WTC11 (cell line): ENCODE results near the gene CARMIL1. TPM values are rescaled to one million over a fixed set of nuclear protein-coding genes. Genes with fewer than 3 reads are reported as not detected.

ENCODE experiments used
- ATAC-seq: fragments of 200-7000 bp; cut with Tn5 transposase; 2 replicates; pipeline ENCODE4 v1.10.0; 2021; ENCODE audit warnings: mild to moderate bottlenecking, moderate library complexity
- CTCF ChIA-PET: fragments of 300-600 bp; sonication (Branson Sonifier 250); formaldehyde crosslinking; loops from one replicate; lab custom pipeline; 2021; ENCODE audit warnings: antibody characterized with exemption; lab: Charles Lee
- POLR2A ChIA-PET: fragments of 350-600 bp; sonication (Branson Sonifier 250); formaldehyde crosslinking; loops from one replicate; lab custom pipeline; 2021; ENCODE audit warnings: antibody characterized with exemption; lab: Charles Lee
- DNase-seq: peaks from one replicate; pipeline ENCODE4 v3.0.0; 2021; ENCODE audit warnings: low spot score
- H3K27ac Mint-ChIP-seq: 2 replicates; pipeline ENCODE4 v1.8.0; 2021; ENCODE audit warnings: mixed read lengths
- H3K27me3 Mint-ChIP-seq: 2 replicates; pipeline ENCODE4 v1.8.0; 2021; ENCODE audit warnings: low read depth, mild to moderate bottlenecking, moderate library complexity, mixed read lengths
- H3K36me3 Mint-ChIP-seq: 2 replicates; pipeline ENCODE4 v1.8.0; 2021; ENCODE audit warnings: mixed read lengths
- H3K4me1 Mint-ChIP-seq: 2 replicates; pipeline ENCODE4 v1.8.0; 2022; ENCODE audit warnings: mixed read lengths
- H3K4me3 Mint-ChIP-seq: 2 replicates; pipeline ENCODE4 v1.8.0; 2021; ENCODE audit warnings: mild to moderate bottlenecking, moderate library complexity, mixed read lengths
- H3K9me3 Mint-ChIP-seq: 2 replicates; pipeline ENCODE4 v1.8.0; 2021; ENCODE audit warnings: mixed read lengths
- CREM ChIP-seq: sonication (generic); formaldehyde crosslinking; IDR thresholded peaks from 2 replicates; pipeline ENCODE4 v1.8.1; 2022; ENCODE audit warnings: mild to moderate bottlenecking, missing genetic modification reagents, moderate library complexity
- FOXJ3 ChIP-seq: sonication (generic); formaldehyde crosslinking; IDR thresholded peaks from 2 replicates; pipeline ENCODE4 v1.9.0; 2021; ENCODE audit warnings: missing genetic modification reagents, mild to moderate bottlenecking, borderline replicate concordance
- GABPB1 ChIP-seq: sonication (generic); formaldehyde crosslinking; IDR thresholded peaks from 2 replicates; pipeline ENCODE4 v1.8.1; 2023; ENCODE audit warnings: mild to moderate bottlenecking, missing genetic modification reagents
- KAT7 ChIP-seq: sonication (generic); formaldehyde crosslinking; IDR thresholded peaks from 2 replicates; pipeline ENCODE4 v1.8.1; 2023; ENCODE audit warnings: missing genetic modification reagents, mild to moderate bottlenecking, borderline replicate concordance
- RELA ChIP-seq: sonication (generic); formaldehyde crosslinking; IDR thresholded peaks from 2 replicates; pipeline ENCODE4 v1.8.1; 2022; ENCODE audit warnings: missing genetic modification reagents, mild to moderate bottlenecking, borderline replicate concordance
- RORB ChIP-seq: fragments of 250-450 bp; sonication (Bioruptor Pico); IDR thresholded peaks from 2 replicates; pipeline ENCODE4 v1.9.0; 2021; ENCODE audit warnings: mild to moderate bottlenecking
- TCF7 ChIP-seq: sonication (generic); formaldehyde crosslinking; IDR thresholded peaks from 2 replicates; pipeline ENCODE4 v1.8.0; 2022; ENCODE audit warnings: mild to moderate bottlenecking, low read depth, missing genetic modification reagents, moderate library complexity
- TEAD4 ChIP-seq: sonication (generic); formaldehyde crosslinking; IDR thresholded peaks from 2 replicates; pipeline ENCODE4 v1.8.0; 2022; ENCODE audit warnings: mild to moderate bottlenecking, missing genetic modification reagents
- ZBTB21 ChIP-seq: sonication (generic); formaldehyde crosslinking; IDR thresholded peaks from 2 replicates; pipeline ENCODE4 v1.8.1; 2023; ENCODE audit warnings: mild to moderate bottlenecking, missing genetic modification reagents, borderline replicate concordance
- ZNF317 ChIP-seq: sonication (generic); formaldehyde crosslinking; IDR thresholded peaks from 2 replicates; pipeline ENCODE4 v1.8.1; 2023; ENCODE audit warnings: low read depth, mild to moderate bottlenecking, moderate library complexity, missing genetic modification reagents, borderline replicate concordance
- ZNF671 ChIP-seq: fragments of 250-450 bp; sonication (Bioruptor Pico); IDR thresholded peaks from 2 replicates; pipeline ENCODE4 v1.8.0; 2021; ENCODE audit warnings: mild to moderate bottlenecking
- total RNA-seq: library from RNA; stranded (reverse); gene quantifications from 3 replicates; pipeline ENCODE4 v1.2.3, GENCODE V29; 2021
- TF ChIP-seq, protein P1 (sequence below): sonication (generic); formaldehyde crosslinking; IDR thresholded peaks from 2 replicates; pipeline ENCODE4 v1.8.1; 2023; ENCODE audit warnings: mild to moderate bottlenecking, missing genetic modification reagents
- TF ChIP-seq, protein P2 (sequence below): sonication (generic); formaldehyde crosslinking; IDR thresholded peaks from 2 replicates; pipeline ENCODE4 v1.8.1; 2022; ENCODE audit warnings: mild to moderate bottlenecking, moderate library complexity, missing genetic modification reagents
- TF ChIP-seq, protein P3 (sequence below): sonication (generic); formaldehyde crosslinking; IDR thresholded peaks from 2 replicates; pipeline ENCODE4 v1.8.1; 2023; ENCODE audit warnings: mild to moderate bottlenecking, missing genetic modification reagents
- TF ChIP-seq, protein P4 (sequence below): sonication (generic); formaldehyde crosslinking; IDR thresholded peaks from 2 replicates; pipeline ENCODE4 v1.8.1; 2022; ENCODE audit warnings: low read depth, mild to moderate bottlenecking, moderate library complexity, missing genetic modification reagents, borderline replicate concordance
- TF ChIP-seq, protein P5 (sequence below): fragments of 250-450 bp; sonication (Bioruptor Pico); IDR thresholded peaks from 2 replicates; pipeline ENCODE4 v1.9.0; 2021; ENCODE audit warnings: mild to moderate bottlenecking
- TF ChIP-seq, protein P6 (sequence below): fragments of 250-450 bp; sonication (Bioruptor Pico); conservative IDR thresholded peaks from 2 replicates; pipeline ENCODE4 v1.9.0; 2021; ENCODE audit warnings: mild to moderate bottlenecking
- TF ChIP-seq, protein P7 (sequence below): sonication (generic); formaldehyde crosslinking; IDR thresholded peaks from 2 replicates; pipeline ENCODE4 v1.8.0; 2022; ENCODE audit warnings: mild to moderate bottlenecking, missing genetic modification reagents
- TF ChIP-seq, protein P8 (sequence below): sonication (generic); formaldehyde crosslinking; IDR thresholded peaks from 2 replicates; pipeline ENCODE4 v1.8.1; 2023; ENCODE audit warnings: mild to moderate bottlenecking, missing genetic modification reagents, borderline replicate concordance

Gene CARMIL1
- total RNA-seq, 1 experiment from 2014 or later = 36.2 TPM

DNA sequence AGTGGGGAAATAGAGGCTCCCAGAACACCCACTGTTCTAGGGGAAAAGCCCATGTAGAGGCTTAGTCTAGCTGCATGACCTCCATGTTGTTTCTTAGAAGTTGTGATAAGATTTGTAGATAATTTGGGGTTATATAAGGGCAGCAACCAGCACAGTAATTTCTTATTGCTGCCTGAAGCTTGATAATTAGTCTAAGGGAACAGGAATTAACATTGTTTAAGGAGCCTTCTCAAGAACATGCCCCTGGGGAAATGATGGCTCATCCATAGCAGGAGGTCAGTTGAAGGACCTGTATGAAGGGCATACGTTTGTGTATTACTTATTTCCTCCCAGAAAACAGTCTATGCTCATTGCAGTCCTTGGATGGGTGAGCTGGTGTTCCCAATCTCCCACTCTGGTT is 202.1 kb downstream of the CARMIL1 start:
- no peak for ATAC-seq
- Mint-ChIP-seq H3K27me3 (no peaks in the 10 kb centered on the region), H3K27ac (no peak overlapping the region), H3K4me3 (no peak overlapping the region), H3K9me3 (no peaks in the 10 kb centered on the region), H3K4me1 (peaks cover 12% of the 10 kb centered on the region), H3K36me3 (peaks cover 10% of the 10 kb centered on the region)
- TF ChIP-seq, protein P1, sequence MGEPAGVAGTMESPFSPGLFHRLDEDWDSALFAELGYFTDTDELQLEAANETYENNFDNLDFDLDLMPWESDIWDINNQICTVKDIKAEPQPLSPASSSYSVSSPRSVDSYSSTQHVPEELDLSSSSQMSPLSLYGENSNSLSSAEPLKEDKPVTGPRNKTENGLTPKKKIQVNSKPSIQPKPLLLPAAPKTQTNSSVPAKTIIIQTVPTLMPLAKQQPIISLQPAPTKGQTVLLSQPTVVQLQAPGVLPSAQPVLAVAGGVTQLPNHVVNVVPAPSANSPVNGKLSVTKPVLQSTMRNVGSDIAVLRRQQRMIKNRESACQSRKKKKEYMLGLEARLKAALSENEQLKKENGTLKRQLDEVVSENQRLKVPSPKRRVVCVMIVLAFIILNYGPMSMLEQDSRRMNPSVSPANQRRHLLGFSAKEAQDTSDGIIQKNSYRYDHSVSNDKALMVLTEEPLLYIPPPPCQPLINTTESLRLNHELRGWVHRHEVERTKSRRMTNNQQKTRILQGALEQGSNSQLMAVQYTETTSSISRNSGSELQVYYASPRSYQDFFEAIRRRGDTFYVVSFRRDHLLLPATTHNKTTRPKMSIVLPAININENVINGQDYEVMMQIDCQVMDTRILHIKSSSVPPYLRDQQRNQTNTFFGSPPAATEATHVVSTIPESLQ = no peak
- TF ChIP-seq RELA (CRISPR knock-in tag) (no peak), TEAD4 (CRISPR knock-in tag) (no peak), KAT7 (CRISPR knock-in tag) (no peak), ZBTB21 (no peak), TCF7 (CRISPR knock-in tag) (no peak), FOXJ3 (CRISPR knock-in tag) (no peak), ZNF317 (no peak), CREM (CRISPR knock-in tag) (no peak), GABPB1 (no peak)
- TF ChIP-seq, protein P2, sequence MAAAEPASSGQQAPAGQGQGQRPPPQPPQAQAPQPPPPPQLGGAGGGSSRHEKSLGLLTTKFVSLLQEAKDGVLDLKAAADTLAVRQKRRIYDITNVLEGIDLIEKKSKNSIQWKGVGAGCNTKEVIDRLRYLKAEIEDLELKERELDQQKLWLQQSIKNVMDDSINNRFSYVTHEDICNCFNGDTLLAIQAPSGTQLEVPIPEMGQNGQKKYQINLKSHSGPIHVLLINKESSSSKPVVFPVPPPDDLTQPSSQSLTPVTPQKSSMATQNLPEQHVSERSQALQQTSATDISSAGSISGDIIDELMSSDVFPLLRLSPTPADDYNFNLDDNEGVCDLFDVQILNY (CRISPR knock-in tag) = no peak
- TF ChIP-seq, protein P3, sequence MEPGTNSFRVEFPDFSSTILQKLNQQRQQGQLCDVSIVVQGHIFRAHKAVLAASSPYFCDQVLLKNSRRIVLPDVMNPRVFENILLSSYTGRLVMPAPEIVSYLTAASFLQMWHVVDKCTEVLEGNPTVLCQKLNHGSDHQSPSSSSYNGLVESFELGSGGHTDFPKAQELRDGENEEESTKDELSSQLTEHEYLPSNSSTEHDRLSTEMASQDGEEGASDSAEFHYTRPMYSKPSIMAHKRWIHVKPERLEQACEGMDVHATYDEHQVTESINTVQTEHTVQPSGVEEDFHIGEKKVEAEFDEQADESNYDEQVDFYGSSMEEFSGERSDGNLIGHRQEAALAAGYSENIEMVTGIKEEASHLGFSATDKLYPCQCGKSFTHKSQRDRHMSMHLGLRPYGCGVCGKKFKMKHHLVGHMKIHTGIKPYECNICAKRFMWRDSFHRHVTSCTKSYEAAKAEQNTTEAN (CRISPR knock-in tag) = no peak
- TF ChIP-seq, protein P4, sequence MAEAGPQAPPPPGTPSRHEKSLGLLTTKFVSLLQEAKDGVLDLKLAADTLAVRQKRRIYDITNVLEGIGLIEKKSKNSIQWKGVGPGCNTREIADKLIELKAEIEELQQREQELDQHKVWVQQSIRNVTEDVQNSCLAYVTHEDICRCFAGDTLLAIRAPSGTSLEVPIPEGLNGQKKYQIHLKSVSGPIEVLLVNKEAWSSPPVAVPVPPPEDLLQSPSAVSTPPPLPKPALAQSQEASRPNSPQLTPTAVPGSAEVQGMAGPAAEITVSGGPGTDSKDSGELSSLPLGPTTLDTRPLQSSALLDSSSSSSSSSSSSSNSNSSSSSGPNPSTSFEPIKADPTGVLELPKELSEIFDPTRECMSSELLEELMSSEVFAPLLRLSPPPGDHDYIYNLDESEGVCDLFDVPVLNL (CRISPR knock-in tag) = no peak
- TF ChIP-seq, protein P5, sequence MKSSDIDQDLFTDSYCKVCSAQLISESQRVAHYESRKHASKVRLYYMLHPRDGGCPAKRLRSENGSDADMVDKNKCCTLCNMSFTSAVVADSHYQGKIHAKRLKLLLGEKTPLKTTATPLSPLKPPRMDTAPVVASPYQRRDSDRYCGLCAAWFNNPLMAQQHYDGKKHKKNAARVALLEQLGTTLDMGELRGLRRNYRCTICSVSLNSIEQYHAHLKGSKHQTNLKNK (CRISPR knock-in tag) = no peak
- TF ChIP-seq, protein P6, sequence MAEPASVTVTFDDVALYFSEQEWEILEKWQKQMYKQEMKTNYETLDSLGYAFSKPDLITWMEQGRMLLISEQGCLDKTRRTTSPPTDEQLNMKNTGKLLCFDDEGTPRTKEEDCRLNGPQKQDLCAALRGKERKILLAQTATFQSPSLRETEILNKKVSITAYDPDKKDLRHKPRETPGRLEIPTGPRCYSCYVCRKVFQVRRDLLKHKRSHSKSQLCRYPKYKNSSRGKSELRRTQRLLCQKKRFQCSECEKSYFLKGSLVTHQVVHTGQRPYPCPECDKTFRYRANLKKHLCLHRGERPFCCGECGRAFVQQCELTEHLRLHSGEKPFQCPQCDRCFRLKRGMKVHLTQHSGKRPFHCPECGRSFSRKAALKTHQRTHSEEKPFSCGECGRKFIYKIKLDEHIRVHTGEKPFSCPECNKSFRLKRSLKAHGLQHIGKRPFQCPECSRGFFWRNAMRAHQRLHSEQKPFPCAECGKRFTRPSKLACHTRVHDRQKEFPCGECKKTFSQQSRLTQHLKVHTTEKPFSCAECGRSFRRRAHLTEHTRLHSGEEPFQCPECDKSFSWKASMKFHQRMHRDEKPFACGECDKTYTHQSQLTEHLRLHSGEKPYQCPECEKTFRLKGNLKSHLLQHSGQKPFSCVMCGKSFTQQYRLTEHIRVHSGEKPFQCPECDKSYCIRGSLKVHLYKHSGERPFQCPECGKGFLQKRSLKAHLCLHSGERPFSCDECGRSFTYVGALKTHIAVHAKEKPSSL (CRISPR knock-in tag) = no peak
- TF ChIP-seq, protein P7, sequence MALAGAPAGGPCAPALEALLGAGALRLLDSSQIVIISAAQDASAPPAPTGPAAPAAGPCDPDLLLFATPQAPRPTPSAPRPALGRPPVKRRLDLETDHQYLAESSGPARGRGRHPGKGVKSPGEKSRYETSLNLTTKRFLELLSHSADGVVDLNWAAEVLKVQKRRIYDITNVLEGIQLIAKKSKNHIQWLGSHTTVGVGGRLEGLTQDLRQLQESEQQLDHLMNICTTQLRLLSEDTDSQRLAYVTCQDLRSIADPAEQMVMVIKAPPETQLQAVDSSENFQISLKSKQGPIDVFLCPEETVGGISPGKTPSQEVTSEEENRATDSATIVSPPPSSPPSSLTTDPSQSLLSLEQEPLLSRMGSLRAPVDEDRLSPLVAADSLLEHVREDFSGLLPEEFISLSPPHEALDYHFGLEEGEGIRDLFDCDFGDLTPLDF = no peak
- no peak for DNase-seq
- ChIA-PET CTCF (no interaction called here), POLR2A (no interaction called here)

DNA sequence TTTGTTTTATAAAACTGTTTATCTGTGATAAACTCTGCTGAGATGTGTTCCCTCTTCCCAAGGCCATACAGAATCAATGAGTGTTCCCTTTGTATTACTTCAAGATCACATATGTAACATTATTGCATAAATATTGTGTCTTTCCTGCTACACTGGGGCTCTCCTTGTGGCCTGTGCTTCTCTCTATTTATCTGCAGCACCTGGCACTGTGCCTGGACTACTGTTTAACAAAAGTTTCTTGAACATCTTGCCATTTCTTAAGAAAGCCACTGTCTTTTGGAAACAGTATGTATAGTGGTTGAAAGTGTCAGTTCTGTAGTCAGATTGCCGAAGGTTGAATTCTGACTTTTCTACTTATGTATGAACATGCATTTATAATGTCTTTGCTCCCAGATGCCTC is 203.8 kb downstream of the CARMIL1 start:
- ChIA-PET CTCF (interaction anchor here (0.7 kb wide), 1 partner anchor 384 kb away, joined by 4 read pairs; no protein-coding TSS in a partner anchor), POLR2A (no interaction called here)
- ATAC-seq (no peak), DNase-seq (no peak)
- peaks cover 10% of the 10 kb centered on the region for H3K36me3 Mint-ChIP-seq
- no peak overlapping the region for H3K4me3 Mint-ChIP-seq
- no peaks in the 10 kb centered on the region for H3K27me3 Mint-ChIP-seq
- no peaks in the 10 kb centered on the region for H3K9me3 Mint-ChIP-seq
- H3K27ac Mint-ChIP-seq = no peak overlapping the region
- H3K4me1 Mint-ChIP-seq = peaks cover 20% of the 10 kb centered on the region
- TF ChIP-seq ZNF671 (CRISPR knock-in tag) = no peak
- TF ChIP-seq RORB (CRISPR knock-in tag) = no peak
- TF ChIP-seq, protein P8, sequence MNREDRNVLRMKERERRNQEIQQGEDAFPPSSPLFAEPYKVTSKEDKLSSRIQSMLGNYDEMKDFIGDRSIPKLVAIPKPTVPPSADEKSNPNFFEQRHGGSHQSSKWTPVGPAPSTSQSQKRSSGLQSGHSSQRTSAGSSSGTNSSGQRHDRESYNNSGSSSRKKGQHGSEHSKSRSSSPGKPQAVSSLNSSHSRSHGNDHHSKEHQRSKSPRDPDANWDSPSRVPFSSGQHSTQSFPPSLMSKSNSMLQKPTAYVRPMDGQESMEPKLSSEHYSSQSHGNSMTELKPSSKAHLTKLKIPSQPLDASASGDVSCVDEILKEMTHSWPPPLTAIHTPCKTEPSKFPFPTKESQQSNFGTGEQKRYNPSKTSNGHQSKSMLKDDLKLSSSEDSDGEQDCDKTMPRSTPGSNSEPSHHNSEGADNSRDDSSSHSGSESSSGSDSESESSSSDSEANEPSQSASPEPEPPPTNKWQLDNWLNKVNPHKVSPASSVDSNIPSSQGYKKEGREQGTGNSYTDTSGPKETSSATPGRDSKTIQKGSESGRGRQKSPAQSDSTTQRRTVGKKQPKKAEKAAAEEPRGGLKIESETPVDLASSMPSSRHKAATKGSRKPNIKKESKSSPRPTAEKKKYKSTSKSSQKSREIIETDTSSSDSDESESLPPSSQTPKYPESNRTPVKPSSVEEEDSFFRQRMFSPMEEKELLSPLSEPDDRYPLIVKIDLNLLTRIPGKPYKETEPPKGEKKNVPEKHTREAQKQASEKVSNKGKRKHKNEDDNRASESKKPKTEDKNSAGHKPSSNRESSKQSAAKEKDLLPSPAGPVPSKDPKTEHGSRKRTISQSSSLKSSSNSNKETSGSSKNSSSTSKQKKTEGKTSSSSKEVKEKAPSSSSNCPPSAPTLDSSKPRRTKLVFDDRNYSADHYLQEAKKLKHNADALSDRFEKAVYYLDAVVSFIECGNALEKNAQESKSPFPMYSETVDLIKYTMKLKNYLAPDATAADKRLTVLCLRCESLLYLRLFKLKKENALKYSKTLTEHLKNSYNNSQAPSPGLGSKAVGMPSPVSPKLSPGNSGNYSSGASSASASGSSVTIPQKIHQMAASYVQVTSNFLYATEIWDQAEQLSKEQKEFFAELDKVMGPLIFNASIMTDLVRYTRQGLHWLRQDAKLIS (CRISPR knock-in tag) = no peak
